ENCODE results near the gene SYN1.

SYN1 gene

DNA sequence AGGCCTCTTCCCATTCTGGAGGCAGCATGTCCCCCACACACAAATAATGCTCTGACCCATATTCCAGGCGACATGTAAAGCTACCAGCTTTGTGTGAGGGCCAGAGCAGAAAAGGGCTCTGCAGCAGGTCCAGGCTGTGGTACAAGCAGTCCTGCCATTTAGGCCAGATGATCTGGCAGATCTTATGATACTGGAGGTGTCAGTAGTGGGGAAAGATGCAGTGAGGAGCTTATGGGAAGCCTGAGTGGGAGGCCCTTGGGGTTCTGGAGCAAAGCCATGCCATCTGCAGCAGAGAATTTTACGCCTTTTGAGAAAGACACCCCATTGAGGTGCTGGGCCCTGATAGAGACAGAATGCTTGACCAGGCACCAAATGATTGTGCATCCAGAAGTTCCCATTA is 7.7 kb downstream of the SYN1 start:
- TF ChIP-seq, protein P1, sequence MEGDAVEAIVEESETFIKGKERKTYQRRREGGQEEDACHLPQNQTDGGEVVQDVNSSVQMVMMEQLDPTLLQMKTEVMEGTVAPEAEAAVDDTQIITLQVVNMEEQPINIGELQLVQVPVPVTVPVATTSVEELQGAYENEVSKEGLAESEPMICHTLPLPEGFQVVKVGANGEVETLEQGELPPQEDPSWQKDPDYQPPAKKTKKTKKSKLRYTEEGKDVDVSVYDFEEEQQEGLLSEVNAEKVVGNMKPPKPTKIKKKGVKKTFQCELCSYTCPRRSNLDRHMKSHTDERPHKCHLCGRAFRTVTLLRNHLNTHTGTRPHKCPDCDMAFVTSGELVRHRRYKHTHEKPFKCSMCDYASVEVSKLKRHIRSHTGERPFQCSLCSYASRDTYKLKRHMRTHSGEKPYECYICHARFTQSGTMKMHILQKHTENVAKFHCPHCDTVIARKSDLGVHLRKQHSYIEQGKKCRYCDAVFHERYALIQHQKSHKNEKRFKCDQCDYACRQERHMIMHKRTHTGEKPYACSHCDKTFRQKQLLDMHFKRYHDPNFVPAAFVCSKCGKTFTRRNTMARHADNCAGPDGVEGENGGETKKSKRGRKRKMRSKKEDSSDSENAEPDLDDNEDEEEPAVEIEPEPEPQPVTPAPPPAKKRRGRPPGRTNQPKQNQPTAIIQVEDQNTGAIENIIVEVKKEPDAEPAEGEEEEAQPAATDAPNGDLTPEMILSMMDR (conservative IDR thresholded peaks at IDR 0.05; ENCODE audit: low read depth, low read length), result no peak
- no peaks in the 10 kb centered on the region for H3K27me3 ChIP-seq (ENCODE audit: insufficient read depth, low read depth)

DNA sequence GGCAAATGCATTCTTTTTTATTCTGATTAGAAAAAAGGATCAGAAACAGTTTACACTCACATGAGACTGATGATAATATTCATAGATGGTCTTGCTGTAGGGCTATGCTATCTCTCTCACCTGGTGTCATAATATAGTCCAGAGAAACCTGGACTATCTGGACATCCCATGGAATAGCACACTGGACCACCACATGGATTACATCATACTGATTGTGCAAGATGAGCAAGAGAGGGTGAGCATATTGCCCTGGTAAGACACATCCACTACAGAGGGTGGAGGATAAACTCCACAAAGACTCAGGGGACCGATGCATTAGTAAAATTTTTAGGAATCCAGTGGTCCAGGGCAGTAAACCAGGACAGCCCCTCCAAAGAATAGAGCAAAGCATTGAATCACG is 8.2 kb downstream of the SYN1 start:
- H3K4me1 ChIP-seq (ENCODE audit: low read depth, poor library complexity, severe bottlenecking), result no peaks in the 10 kb centered on the region
- no peak overlapping the region for H3K27ac ChIP-seq
- H3K9ac ChIP-seq, result no peak overlapping the region
- no peak overlapping the region for H3K4me2 ChIP-seq
- H3K36me3 ChIP-seq (ENCODE audit: insufficient read depth), result no peaks in the 10 kb centered on the region
- H4K20me1 ChIP-seq (ENCODE audit: insufficient read depth), result no peaks in the 10 kb centered on the region
- H3K27me3 ChIP-seq (ENCODE audit: insufficient read depth, low read depth), result no peaks in the 10 kb centered on the region
- no peaks in the 10 kb centered on the region for H3K79me2 ChIP-seq (ENCODE audit: insufficient read depth, low read depth)
- no peak overlapping the region for H3K4me3 ChIP-seq (IDR thresholded peaks at IDR 0.05; ENCODE audit: insufficient read depth, low read depth, low read length)
- H2AFZ ChIP-seq (ENCODE audit: low read depth), result no peak overlapping the region
- TF ChIP-seq, protein P1 (conservative IDR thresholded peaks at IDR 0.05; ENCODE audit: low read depth, low read length), result no peak

More for the DNA sequence above, 7.7 kb downstream of the SYN1 start:
- Histone ChIP-seq H3K36me3 (ENCODE audit: insufficient read depth) (no peaks in the 10 kb centered on the region), H3K4me2 (no peak overlapping the region), H4K20me1 (ENCODE audit: insufficient read depth) (no peaks in the 10 kb centered on the region), H3K4me1 (ENCODE audit: low read depth, poor library complexity, severe bottlenecking) (no peaks in the 10 kb centered on the region), H3K27ac (no peak overlapping the region), H2AFZ (ENCODE audit: low read depth) (no peak overlapping the region), H3K9ac (no peak overlapping the region), H3K4me3 (IDR thresholded peaks at IDR 0.05; ENCODE audit: insufficient read depth, low read depth, low read length) (no peak overlapping the region), H3K79me2 (ENCODE audit: insufficient read depth, low read depth) (no peaks in the 10 kb centered on the region)

DNA sequence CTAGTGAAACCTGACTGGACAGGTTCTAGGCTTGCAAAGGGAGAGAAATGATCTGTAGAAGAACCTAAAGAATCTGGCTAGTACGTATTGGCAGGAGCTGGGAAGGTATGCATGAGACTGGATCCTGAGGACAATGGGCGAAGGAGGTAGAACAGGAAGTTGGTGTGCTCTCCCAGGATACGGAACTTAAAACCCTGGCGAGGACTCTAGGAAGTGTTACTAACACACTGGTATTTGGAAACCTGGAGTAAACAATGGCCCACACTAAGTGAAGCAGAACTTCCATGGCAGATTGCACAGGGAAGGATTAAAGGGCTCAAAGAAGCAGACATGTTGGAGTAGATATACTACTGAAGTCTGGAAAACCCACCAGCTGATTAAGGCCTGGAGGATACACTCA is 9.1 kb downstream of the SYN1 start:
- TF ChIP-seq, protein P1 (conservative IDR thresholded peaks at IDR 0.05; ENCODE audit: low read depth, low read length), result no peak

DNA sequence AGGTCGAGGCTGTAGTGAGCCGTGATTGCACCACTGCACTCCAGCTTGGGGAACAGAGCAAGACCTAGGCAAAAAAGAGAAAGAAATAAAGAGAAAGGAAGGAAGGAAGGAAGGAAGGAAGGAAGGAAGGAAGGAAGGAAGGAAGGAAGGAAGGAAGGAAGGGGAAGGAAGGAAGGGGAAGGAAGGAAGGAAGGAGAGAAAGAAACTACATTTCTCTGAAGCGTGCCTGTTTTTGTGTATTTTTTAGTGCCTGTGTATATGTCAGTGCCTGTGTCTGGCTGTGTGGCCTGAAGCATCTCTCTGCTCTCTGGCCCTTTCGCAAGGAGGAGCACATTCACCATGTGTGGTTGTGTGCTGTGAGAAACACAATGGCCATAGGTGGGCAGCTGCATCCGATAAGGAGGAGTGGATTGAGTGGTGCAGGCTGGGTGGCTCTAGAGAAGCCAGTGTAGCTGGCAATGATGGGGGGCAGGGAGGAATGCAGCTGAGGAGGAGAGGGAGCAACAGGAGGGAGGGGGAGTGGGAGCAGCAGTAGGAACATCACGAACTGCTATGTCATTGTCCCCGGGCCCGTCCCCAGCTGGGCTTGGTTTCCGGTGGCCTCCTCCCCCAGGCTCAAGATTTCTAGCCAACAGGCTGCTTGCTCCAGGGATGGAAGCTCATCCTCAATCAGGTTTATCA is 11.4 kb downstream of the SYN1 start:
- H3K4me2 ChIP-seq, result no peak overlapping the region
- no peaks in the 10 kb centered on the region for H3K79me2 ChIP-seq (ENCODE audit: insufficient read depth, low read depth)
- H3K4me1 ChIP-seq (ENCODE audit: low read depth, poor library complexity, severe bottlenecking), result no peaks in the 10 kb centered on the region
- no peak overlapping the region for H3K4me3 ChIP-seq (IDR thresholded peaks at IDR 0.05; ENCODE audit: insufficient read depth, low read depth, low read length)
- no peak overlapping the region for H2AFZ ChIP-seq (ENCODE audit: low read depth)
- no peaks in the 10 kb centered on the region for H3K27me3 ChIP-seq (ENCODE audit: insufficient read depth, low read depth)
- no peak overlapping the region for H3K9ac ChIP-seq
- TF ChIP-seq, protein P1 (conservative IDR thresholded peaks at IDR 0.05; ENCODE audit: low read depth, low read length), result no peak
- H3K27ac ChIP-seq, result no peak overlapping the region
- H4K20me1 ChIP-seq (ENCODE audit: insufficient read depth), result no peaks in the 10 kb centered on the region
- no peaks in the 10 kb centered on the region for H3K36me3 ChIP-seq (ENCODE audit: insufficient read depth)

More for the DNA sequence above, 9.1 kb downstream of the SYN1 start:
- no peak overlapping the region for H3K4me3 ChIP-seq (IDR thresholded peaks at IDR 0.05; ENCODE audit: insufficient read depth, low read depth, low read length)
- no peak overlapping the region for H2AFZ ChIP-seq (ENCODE audit: low read depth)
- H3K4me1 ChIP-seq (ENCODE audit: low read depth, poor library complexity, severe bottlenecking), result no peaks in the 10 kb centered on the region
- no peaks in the 10 kb centered on the region for H3K36me3 ChIP-seq (ENCODE audit: insufficient read depth)
- H3K27ac ChIP-seq, result no peak overlapping the region
- no peaks in the 10 kb centered on the region for H3K79me2 ChIP-seq (ENCODE audit: insufficient read depth, low read depth)
- no peaks in the 10 kb centered on the region for H4K20me1 ChIP-seq (ENCODE audit: insufficient read depth)
- H3K9ac ChIP-seq, result no peak overlapping the region
- no peak overlapping the region for H3K4me2 ChIP-seq
- no peaks in the 10 kb centered on the region for H3K27me3 ChIP-seq (ENCODE audit: insufficient read depth, low read depth)

Data from KMS-11 (cell line).